Measurements from ENCODE around the gene GRIA3. TPM values are rescaled to one million over a fixed set of nuclear protein-coding genes. Genes with fewer than 3 reads are reported as not detected.
A peak's percentile ranks its signal among the peaks of the same experiment; 100 is the strongest.

Gene GRIA3
- total RNA-seq, 1 experiment from 2014 or later = not detected

DNA sequence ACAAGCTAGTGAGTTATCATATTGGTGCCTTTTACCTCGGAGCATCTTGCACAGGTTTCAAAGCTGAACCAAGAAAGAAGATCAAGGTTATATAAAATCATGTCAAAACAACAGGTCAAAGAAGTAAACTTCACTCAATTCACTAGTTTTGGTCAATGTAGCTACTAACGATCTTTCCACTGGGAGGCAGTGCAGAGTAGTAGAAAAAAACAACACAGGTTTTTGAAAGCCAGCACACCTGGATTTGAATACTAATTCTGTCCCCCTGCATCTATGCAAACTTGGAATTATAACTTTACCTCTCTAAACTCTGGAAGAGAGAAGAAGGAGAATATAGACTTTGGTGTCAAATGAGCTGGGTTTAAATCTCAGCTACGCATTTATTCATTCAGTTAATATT lies 266.1 kb downstream of the GRIA3 start:
- Histone ChIP-seq H3K27me3 (ENCODE audit: low read length) (no peaks in the 10 kb centered on the region), H3F3A (ENCODE audit: low read length, unreplicated experiment) (no peaks in the 10 kb centered on the region), H3K4me3 (ENCODE audit: low read length) (no peak overlapping the region), H3K79me2 (ENCODE audit: low read length) (no peaks in the 10 kb centered on the region), H3K9ac (ENCODE audit: low read length) (no peak overlapping the region), H3K9me3 (ENCODE audit: low read length) (no peaks in the 10 kb centered on the region), H3K36me3 (ENCODE audit: low read depth, low read length) (no peaks in the 10 kb centered on the region), H4K20me1 (ENCODE audit: low read length) (no peaks in the 10 kb centered on the region), H3K4me2 (ENCODE audit: low read length) (no peak overlapping the region), H3K4me1 (ENCODE audit: insufficient read depth, low read length) (no peaks in the 10 kb centered on the region), H2AFZ (ENCODE audit: low read length) (no peak overlapping the region), H3K27ac (ENCODE audit: low read length) (no peak overlapping the region), H3K9me2 (replicated peaks; ENCODE audit: low read length) (no peaks in the 10 kb centered on the region)
- ChIA-PET POLR2A (ENCODE audit: unreplicated experiment) (no interaction called here), CTCF (interaction anchor here (0.5 to 0.6 kb wide), 2 partner anchors 15 to 327 kb away, joined by 3 to 6 read pairs; no protein-coding TSS in a partner anchor)
- BruUV-seq (replicated peaks) = no TSS peak
- ATAC-seq = peak; percentile 33; the same call in 1 of the 2 replicates
- intact Hi-C loops (cut with micrococcal nuclease) = loop anchor here (1.0 kb wide), 1 partner anchor 320 kb away; no protein-coding TSS in a partner anchor
- DNase-seq = peak; percentile 50
- TF ChIP-seq, protein P1, sequence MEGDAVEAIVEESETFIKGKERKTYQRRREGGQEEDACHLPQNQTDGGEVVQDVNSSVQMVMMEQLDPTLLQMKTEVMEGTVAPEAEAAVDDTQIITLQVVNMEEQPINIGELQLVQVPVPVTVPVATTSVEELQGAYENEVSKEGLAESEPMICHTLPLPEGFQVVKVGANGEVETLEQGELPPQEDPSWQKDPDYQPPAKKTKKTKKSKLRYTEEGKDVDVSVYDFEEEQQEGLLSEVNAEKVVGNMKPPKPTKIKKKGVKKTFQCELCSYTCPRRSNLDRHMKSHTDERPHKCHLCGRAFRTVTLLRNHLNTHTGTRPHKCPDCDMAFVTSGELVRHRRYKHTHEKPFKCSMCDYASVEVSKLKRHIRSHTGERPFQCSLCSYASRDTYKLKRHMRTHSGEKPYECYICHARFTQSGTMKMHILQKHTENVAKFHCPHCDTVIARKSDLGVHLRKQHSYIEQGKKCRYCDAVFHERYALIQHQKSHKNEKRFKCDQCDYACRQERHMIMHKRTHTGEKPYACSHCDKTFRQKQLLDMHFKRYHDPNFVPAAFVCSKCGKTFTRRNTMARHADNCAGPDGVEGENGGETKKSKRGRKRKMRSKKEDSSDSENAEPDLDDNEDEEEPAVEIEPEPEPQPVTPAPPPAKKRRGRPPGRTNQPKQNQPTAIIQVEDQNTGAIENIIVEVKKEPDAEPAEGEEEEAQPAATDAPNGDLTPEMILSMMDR (conservative IDR thresholded peaks at IDR 0.05; ENCODE audit: low read depth, low read length) = peak; percentile 71
- no peak for TF ChIP-seq EZH2phosphoT487 (IDR thresholded peaks at IDR 0.05; ENCODE audit: borderline replicate concordance, low read length)

GRCh38 chrX:123454712-123455431 lies 270.8 kb downstream of the GRIA3 start:
- ChIA-PET CTCF (no interaction called here), POLR2A (ENCODE audit: unreplicated experiment) (no interaction called here)
- ATAC-seq (no peak), DNase-seq (no peak)
- Histone ChIP-seq H3K4me2 (ENCODE audit: low read length) (no peak overlapping the region), H3K9me2 (replicated peaks; ENCODE audit: low read length) (no peaks in the 10 kb centered on the region), H3K4me3 (ENCODE audit: low read length) (no peak overlapping the region), H2AFZ (ENCODE audit: low read length) (no peak overlapping the region), H3K4me1 (ENCODE audit: insufficient read depth, low read length) (no peaks in the 10 kb centered on the region), H3K9ac (ENCODE audit: low read length) (no peak overlapping the region), H3K9me3 (ENCODE audit: low read length) (no peaks in the 10 kb centered on the region), H3K27ac (ENCODE audit: low read length) (no peak overlapping the region), H4K20me1 (ENCODE audit: low read length) (no peaks in the 10 kb centered on the region), H3K36me3 (ENCODE audit: low read depth, low read length) (no peaks in the 10 kb centered on the region), H3K79me2 (ENCODE audit: low read length) (no peaks in the 10 kb centered on the region), H3K27me3 (ENCODE audit: low read length) (no peaks in the 10 kb centered on the region), H3F3A (ENCODE audit: low read length, unreplicated experiment) (no peaks in the 10 kb centered on the region)
- intact Hi-C loops (cut with micrococcal nuclease) = no loop called here
- TF ChIP-seq, protein P1 (conservative IDR thresholded peaks at IDR 0.05; ENCODE audit: low read depth, low read length) = no peak
- no peak for TF ChIP-seq EZH2phosphoT487 (IDR thresholded peaks at IDR 0.05; ENCODE audit: borderline replicate concordance, low read length)
- TF ChIP-seq EZH2 (IDR thresholded peaks at IDR 0.05; ENCODE audit: low read length, unreplicated experiment) = no peak
- no TSS peak for BruUV-seq (replicated peaks)

GRCh38 chrX:123455693-123456092 lies 271.6 kb downstream of the GRIA3 start:
- Histone ChIP-seq H4K20me1 (ENCODE audit: low read length) (no peaks in the 10 kb centered on the region), H3K79me2 (ENCODE audit: low read length) (no peaks in the 10 kb centered on the region), H3K4me2 (ENCODE audit: low read length) (no peak overlapping the region), H3K4me3 (ENCODE audit: low read length) (no peak overlapping the region), H2AFZ (ENCODE audit: low read length) (no peak overlapping the region), H3K9ac (ENCODE audit: low read length) (no peak overlapping the region), H3F3A (ENCODE audit: low read length, unreplicated experiment) (no peaks in the 10 kb centered on the region), H3K36me3 (ENCODE audit: low read depth, low read length) (no peaks in the 10 kb centered on the region), H3K9me3 (ENCODE audit: low read length) (no peaks in the 10 kb centered on the region), H3K4me1 (ENCODE audit: insufficient read depth, low read length) (no peaks in the 10 kb centered on the region), H3K27ac (ENCODE audit: low read length) (no peak overlapping the region), H3K9me2 (replicated peaks; ENCODE audit: low read length) (no peaks in the 10 kb centered on the region), H3K27me3 (ENCODE audit: low read length) (no peaks in the 10 kb centered on the region)
- ChIA-PET CTCF (no interaction called here), POLR2A (ENCODE audit: unreplicated experiment) (no interaction called here)
- intact Hi-C loops (cut with micrococcal nuclease) = no loop called here
- no TSS peak for BruUV-seq (replicated peaks)
- no peak for TF ChIP-seq EZH2phosphoT487 (IDR thresholded peaks at IDR 0.05; ENCODE audit: borderline replicate concordance, low read length)
- TF ChIP-seq, protein P1 (conservative IDR thresholded peaks at IDR 0.05; ENCODE audit: low read depth, low read length) = no peak
- no peak for TF ChIP-seq EZH2 (IDR thresholded peaks at IDR 0.05; ENCODE audit: low read length, unreplicated experiment)
- no peak for DNase-seq
- ATAC-seq = no peak
